ENCODE measurements around the gene XYLT1. TPM values are rescaled to one million over a fixed set of nuclear protein-coding genes. Genes with fewer than 3 reads are reported as not detected.
A peak's percentile ranks its signal among the peaks of the same experiment; 100 is the strongest.

Gene XYLT1
- total and polyA plus RNA-seq, 10 of the 15 experiments (the other 5 are each of a cell fraction or from before 2014, with no cell fraction given) = 0.88 to 14.8 (median 5.8) TPM

- TF ChIP-seq TCF12 (IDR thresholded peaks at IDR 0.05; ENCODE audit: low read depth, low read length) = no peak
- TF ChIP-seq, protein P1, sequence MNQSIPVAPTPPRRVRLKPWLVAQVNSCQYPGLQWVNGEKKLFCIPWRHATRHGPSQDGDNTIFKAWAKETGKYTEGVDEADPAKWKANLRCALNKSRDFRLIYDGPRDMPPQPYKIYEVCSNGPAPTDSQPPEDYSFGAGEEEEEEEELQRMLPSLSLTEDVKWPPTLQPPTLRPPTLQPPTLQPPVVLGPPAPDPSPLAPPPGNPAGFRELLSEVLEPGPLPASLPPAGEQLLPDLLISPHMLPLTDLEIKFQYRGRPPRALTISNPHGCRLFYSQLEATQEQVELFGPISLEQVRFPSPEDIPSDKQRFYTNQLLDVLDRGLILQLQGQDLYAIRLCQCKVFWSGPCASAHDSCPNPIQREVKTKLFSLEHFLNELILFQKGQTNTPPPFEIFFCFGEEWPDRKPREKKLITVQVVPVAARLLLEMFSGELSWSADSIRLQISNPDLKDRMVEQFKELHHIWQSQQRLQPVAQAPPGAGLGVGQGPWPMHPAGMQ (IDR thresholded peaks at IDR 0.05; ENCODE audit: borderline replicate concordance) = no peak
- no peak for TF ChIP-seq SIX5 (IDR thresholded peaks at IDR 0.05; ENCODE audit: low read depth, low read length, severe bottlenecking)
- no peak for TF ChIP-seq CBX3 (IDR thresholded peaks at IDR 0.05; ENCODE audit: borderline replicate concordance, low read depth)
- TF ChIP-seq PML (IDR thresholded peaks at IDR 0.05; ENCODE audit: low read length) = no peak
- TF ChIP-seq RAD21 (IDR thresholded peaks at IDR 0.05; ENCODE audit: insufficient read depth, low read depth, low read length) = peak; percentile 61
- TF ChIP-seq, protein P2, sequence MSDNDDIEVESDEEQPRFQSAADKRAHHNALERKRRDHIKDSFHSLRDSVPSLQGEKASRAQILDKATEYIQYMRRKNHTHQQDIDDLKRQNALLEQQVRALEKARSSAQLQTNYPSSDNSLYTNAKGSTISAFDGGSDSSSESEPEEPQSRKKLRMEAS (IDR thresholded peaks at IDR 0.05; ENCODE audit: low read depth, low read length) = no peak
- TF ChIP-seq KDM1A (IDR thresholded peaks at IDR 0.05; ENCODE audit: borderline replicate concordance) = no peak
- no peak for TF ChIP-seq BMI1 (IDR thresholded peaks at IDR 0.05; ENCODE audit: borderline replicate concordance)
- no peak for TF ChIP-seq HDGF (IDR thresholded peaks at IDR 0.05)
- TF ChIP-seq SIN3A (IDR thresholded peaks at IDR 0.05; ENCODE audit: low read depth, low read length) = no peak
- no peak for TF ChIP-seq RCOR1 (conservative IDR thresholded peaks at IDR 0.05; ENCODE audit: low read depth, low read length)
- TF ChIP-seq SMC3 (IDR thresholded peaks at IDR 0.05; ENCODE audit: borderline replicate concordance, low read length) = peak; percentile 59
- no peak for TF ChIP-seq MYC (IDR thresholded peaks at IDR 0.05; ENCODE audit: insufficient read depth, insufficient read length, insufficient replicate concordance, low read length, severe bottlenecking)
- TF ChIP-seq NRF1 (conservative IDR thresholded peaks at IDR 0.05; ENCODE audit: low read depth, low read length) = no peak
- TF ChIP-seq RB1 (IDR thresholded peaks at IDR 0.05; ENCODE audit: borderline replicate concordance) = no peak
- TF ChIP-seq, protein P3, sequence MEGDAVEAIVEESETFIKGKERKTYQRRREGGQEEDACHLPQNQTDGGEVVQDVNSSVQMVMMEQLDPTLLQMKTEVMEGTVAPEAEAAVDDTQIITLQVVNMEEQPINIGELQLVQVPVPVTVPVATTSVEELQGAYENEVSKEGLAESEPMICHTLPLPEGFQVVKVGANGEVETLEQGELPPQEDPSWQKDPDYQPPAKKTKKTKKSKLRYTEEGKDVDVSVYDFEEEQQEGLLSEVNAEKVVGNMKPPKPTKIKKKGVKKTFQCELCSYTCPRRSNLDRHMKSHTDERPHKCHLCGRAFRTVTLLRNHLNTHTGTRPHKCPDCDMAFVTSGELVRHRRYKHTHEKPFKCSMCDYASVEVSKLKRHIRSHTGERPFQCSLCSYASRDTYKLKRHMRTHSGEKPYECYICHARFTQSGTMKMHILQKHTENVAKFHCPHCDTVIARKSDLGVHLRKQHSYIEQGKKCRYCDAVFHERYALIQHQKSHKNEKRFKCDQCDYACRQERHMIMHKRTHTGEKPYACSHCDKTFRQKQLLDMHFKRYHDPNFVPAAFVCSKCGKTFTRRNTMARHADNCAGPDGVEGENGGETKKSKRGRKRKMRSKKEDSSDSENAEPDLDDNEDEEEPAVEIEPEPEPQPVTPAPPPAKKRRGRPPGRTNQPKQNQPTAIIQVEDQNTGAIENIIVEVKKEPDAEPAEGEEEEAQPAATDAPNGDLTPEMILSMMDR (IDR thresholded peaks at IDR 0.05 in 2 of 3, conservative IDR thresholded peaks at IDR 0.05 in 1 of 3; ENCODE audit: control insufficient read depth in 2 of 3, extremely low read depth in 1 of 3, insufficient read depth in 1 of 3, low read depth in 3 of 3, low read length in 3 of 3) = peak; percentile 57 to 62 (median 62); a peak in 5 of 6 replicates
Observed at GRCh38 chr16:17211797-17212196, 259.0 kb downstream of the XYLT1 start (continued).

Measured in GM12878 (cell line).